Nephron progenitor cell (in vitro differentiated cells): ENCODE results near the gene SLC26A1.

Experiments
- DNase-seq: peaks from one replicate; pipeline ENCODE4 v3.0.0; 2021
- H3K27ac Mint-ChIP-seq: 2 replicates; pipeline ENCODE4 v1.8.0; 2021; ENCODE audit warnings: mild to moderate bottlenecking, moderate library complexity, mixed read lengths
- H3K27me3 Mint-ChIP-seq: 2 replicates; pipeline ENCODE4 v1.8.0; 2021; ENCODE audit warnings: mild to moderate bottlenecking, low read depth, mixed read lengths; ENCODE audit not compliant: poor library complexity
- H3K36me3 Mint-ChIP-seq: 2 replicates; pipeline ENCODE4 v1.8.0; 2021; ENCODE audit warnings: low read depth, mixed read lengths
- H3K4me1 Mint-ChIP-seq: 2 replicates; pipeline ENCODE4 v1.8.0; 2021; ENCODE audit warnings: mixed read lengths
- H3K4me3 Mint-ChIP-seq: 2 replicates; pipeline ENCODE4 v1.8.0; 2021; ENCODE audit warnings: mild to moderate bottlenecking, moderate library complexity, mixed read lengths
- H3K9me3 Mint-ChIP-seq: 2 replicates; pipeline ENCODE4 v1.8.0; 2021; ENCODE audit warnings: mild to moderate bottlenecking, moderate library complexity, mixed read lengths
- TF ChIP-seq, protein P1 (sequence below): fragments of 200-600 bp; sonication (generic); IDR thresholded peaks from 2 replicates; pipeline ENCODE4 v1.5.0; 2021; ENCODE audit warnings: antibody characterized with exemption

SLC26A1 gene

DNA sequence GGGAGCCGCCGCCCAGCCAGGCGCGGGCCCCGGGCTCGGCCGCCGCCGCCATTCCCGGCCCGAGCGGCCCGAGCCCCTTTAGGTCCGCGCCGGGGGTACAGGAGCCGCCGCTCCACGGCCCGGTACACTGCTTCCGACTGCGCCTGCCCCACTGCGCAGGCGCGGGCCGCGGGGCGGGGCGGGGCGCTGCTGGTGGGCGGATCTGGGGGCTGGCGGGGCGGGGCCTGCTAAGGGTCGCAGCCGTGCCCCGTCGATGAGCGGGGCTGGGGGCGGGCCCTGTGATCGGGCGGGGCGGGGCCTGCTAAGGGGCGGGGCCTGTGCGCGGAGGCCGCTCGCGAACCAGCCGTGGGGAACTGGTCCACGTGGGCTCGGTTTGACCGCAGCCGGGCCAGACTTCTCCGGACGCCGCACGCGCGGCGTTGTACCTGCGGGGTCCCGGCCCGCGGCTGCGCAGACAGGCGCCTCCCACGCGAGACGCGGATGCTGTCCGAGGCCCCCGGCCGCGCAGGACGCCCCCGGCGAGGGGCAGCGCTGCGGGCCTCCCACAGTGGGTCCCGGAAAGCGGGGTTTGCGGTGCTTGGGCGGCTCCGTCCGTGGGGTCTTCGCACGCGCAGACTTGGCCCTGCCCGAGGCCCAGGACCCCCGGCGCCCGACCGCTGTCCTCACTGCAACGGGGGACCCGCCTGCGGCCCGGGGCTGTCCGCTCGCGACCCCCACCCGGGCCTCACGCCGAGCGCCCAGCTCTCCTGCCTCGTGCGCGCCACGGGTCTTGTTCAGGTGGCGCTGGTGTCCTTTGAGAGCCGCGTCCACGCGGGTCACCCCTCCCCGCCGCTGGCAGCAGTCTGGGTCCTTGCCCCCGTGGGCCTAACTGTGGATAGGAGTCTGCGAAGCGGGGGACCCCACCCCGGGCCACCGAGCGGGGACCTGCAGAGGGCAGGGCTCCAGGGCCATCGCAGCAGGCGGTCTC lies 19.5 kb downstream of the SLC26A1 start, which contains the start of gene DGKQ:
Gene DGKQ, minus strand, starts transcription at position 139 of the 967 bp plus-strand sequence. Its CDS starts 87 bp downstream, at position 52.
- peaks cover 43% of the 10 kb centered on the region for H3K27me3 Mint-ChIP-seq
- H3K9me3 Mint-ChIP-seq, result peaks cover 13% of the 10 kb centered on the region
- peaks cover 9% of the 10 kb centered on the region for H3K4me1 Mint-ChIP-seq
- TF ChIP-seq, protein P1, sequence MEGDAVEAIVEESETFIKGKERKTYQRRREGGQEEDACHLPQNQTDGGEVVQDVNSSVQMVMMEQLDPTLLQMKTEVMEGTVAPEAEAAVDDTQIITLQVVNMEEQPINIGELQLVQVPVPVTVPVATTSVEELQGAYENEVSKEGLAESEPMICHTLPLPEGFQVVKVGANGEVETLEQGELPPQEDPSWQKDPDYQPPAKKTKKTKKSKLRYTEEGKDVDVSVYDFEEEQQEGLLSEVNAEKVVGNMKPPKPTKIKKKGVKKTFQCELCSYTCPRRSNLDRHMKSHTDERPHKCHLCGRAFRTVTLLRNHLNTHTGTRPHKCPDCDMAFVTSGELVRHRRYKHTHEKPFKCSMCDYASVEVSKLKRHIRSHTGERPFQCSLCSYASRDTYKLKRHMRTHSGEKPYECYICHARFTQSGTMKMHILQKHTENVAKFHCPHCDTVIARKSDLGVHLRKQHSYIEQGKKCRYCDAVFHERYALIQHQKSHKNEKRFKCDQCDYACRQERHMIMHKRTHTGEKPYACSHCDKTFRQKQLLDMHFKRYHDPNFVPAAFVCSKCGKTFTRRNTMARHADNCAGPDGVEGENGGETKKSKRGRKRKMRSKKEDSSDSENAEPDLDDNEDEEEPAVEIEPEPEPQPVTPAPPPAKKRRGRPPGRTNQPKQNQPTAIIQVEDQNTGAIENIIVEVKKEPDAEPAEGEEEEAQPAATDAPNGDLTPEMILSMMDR, result no peak
- H3K4me3 Mint-ChIP-seq, result peak within 1 kb of the TSS; percentile 57
- peak; percentile 90 for DNase-seq
- no peaks in the 10 kb centered on the region for H3K36me3 Mint-ChIP-seq
- no peak within 1 kb of the TSS for H3K27ac Mint-ChIP-seq

DNA sequence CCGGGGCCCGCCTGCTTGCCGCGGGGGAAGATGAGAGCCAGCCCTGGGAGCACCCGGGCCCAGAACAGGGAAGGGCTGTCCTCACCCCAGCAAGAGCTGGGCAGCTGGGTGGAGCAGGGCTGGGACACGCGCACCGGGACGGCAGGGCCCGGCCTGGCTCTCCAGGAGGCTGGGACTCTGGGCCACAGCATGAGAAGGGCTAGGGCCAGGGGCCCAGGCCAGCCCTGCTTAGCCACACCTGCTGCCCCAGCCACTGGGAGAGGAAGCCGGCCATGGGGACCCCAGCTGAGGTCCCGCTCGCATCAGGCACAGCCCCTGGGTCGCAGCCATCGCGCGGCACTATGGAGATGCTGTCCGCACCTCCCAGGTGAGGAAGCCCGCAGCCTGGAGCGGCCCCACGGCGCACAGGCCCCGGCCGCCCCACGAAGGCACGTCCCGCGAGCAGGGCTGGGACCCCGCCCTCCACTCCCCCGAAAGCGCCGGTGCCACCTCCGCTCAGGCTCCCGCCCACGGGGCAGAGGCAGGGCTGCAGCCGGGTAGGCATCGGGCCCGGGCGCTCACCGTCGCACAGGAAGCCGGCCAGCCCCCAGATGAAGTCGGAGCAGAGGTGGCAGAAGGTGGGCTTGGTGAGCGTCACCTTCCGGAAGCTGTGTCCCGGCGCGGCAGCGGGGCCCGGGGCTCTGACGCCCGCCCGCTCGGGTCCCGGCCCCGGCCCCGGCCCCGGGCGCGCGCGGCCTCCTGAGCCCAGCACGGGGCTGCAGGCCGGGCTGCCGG lies 20.4 kb downstream of the SLC26A1 start:
- peaks cover 50% of the 10 kb centered on the region for H3K27me3 Mint-ChIP-seq
- peaks cover 9% of the 10 kb centered on the region for H3K4me1 Mint-ChIP-seq
- TF ChIP-seq, protein P1, result no peak
- no peak overlapping the region for H3K27ac Mint-ChIP-seq
- H3K4me3 Mint-ChIP-seq, result peak overlapping the region; percentile 57
- peak; percentile 50 for DNase-seq
- H3K36me3 Mint-ChIP-seq, result no peaks in the 10 kb centered on the region
- peaks cover 13% of the 10 kb centered on the region for H3K9me3 Mint-ChIP-seq

DNA sequence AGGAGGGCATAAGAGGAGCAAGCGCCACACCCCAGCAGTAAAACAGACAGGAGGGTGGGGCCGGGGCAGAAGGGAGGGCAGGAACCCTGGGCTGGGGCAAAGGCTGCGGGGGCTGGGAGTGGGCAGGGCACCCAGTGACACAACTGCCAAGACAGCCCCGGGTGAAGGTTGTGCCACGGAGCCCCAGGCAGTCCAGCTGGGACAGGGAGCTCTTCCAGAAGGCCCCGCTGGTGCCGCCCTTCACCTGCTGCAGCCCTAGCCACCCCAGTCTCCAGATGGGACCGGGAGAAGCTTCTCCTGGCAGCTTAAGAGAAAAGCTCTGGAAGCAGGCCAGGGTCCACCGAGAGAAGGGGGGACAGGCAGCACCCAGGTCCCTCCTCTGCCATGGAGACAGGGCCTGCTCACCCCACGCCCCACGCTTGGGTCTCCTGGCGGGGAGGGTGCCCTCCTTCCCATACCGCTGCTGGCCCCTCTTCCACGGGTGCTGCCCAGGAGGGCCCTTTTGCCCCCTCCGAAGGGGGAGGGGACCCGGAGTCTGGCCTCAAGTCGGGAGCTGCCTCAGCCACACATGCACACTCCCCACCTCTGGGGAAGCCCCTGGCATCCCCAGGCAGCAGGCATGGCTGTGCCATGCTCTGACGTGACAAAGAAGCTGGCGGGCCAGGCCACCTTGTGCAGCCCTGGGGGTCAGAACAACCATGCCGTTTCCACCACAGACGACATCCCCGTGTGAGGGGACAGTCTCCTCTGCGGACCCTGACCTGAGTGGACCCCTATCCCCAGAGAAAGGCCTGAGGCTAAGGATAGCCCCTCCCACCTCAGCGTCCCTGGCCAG lies 21.3 kb downstream of the SLC26A1 start:
- TF ChIP-seq, protein P1, result no peak
- Mint-ChIP-seq H3K4me1 (peaks cover 5% of the 10 kb centered on the region), H3K27me3 (peaks cover 56% of the 10 kb centered on the region), H3K4me3 (peak overlapping the region; percentile 57), H3K9me3 (peaks cover 13% of the 10 kb centered on the region), H3K36me3 (no peaks in the 10 kb centered on the region), H3K27ac (no peak overlapping the region)
- DNase-seq, result no peak

DNA sequence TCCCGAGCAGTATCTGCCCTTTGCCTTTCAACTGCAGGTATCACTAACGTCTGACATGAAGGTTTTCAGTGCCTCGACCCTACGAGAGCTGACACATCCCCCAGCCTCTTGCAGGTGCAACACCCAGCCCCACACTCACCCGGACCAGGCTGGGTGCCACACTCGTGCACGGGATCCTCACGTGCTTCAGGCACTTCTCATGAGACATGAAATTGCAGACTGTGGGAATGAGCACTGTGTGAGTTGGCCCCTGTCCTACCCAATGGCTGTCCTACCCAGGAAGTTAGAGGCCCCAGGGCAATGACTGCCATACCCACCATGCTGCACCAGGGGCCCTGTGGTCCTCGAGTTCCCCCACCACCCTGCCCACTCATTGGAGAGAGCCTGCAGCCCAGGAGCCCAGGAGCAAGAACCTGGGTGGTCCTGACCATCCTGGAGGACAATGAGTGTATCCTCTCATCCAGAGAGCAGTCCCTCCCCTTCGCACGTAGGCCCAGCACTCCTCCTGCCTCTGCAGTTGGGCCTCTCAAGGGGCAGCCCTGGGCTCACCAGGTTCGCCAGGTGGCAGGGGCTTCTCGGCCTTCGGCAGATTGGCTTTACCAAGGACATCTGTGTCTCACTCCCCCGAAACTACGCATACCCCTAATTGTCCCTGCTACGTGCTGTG lies 22.2 kb downstream of the SLC26A1 start:
- no peak overlapping the region for H3K4me3 Mint-ChIP-seq
- H3K36me3 Mint-ChIP-seq, result no peaks in the 10 kb centered on the region
- H3K27me3 Mint-ChIP-seq, result peaks cover 54% of the 10 kb centered on the region
- H3K9me3 Mint-ChIP-seq, result peaks cover 8% of the 10 kb centered on the region
- no peak overlapping the region for H3K27ac Mint-ChIP-seq
- TF ChIP-seq, protein P1, result no peak
- peaks cover 5% of the 10 kb centered on the region for H3K4me1 Mint-ChIP-seq
- DNase-seq, result no peak
